ENCODE results near the gene ARID3C. TPM values are rescaled to one million over a fixed set of nuclear protein-coding genes. Genes with fewer than 3 reads are reported as not detected.

Gene ARID3C
- total and polyA plus RNA-seq, 2 donors (not counting 3 experiments of a cell fraction or from before 2014, with no cell fraction given): not detected

DNA sequence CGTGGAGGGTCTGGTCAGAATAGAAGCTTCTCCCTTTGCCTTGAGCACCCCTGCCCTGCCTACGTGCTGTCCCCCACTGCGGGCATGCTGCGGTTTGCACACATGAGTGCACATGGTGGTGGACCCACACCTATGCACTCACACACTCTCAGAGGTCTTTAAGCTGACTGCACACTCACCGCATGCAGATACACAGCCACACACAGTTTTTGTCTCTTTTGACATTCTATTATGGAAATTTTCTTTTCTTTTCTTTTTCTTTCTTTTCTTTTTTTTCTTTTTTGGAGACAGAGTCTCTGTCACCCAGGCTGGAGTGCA lies 584 bp upstream of the ARID3C start:
- TF ChIP-seq JUN (IDR thresholded peaks at IDR 0.05; ENCODE audit: borderline replicate concordance, insufficient read depth, insufficient read length, low read depth): no peak
- no peak for TF ChIP-seq EZH2 (IDR thresholded peaks at IDR 0.05; ENCODE audit: borderline replicate concordance, low read depth, low read length, severe bottlenecking)
- TF ChIP-seq, protein P1, sequence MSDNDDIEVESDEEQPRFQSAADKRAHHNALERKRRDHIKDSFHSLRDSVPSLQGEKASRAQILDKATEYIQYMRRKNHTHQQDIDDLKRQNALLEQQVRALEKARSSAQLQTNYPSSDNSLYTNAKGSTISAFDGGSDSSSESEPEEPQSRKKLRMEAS (IDR thresholded peaks at IDR 0.05; ENCODE audit: insufficient read depth, insufficient read length): no peak
- no peak for TF ChIP-seq POLR2A (IDR thresholded peaks at IDR 0.05; ENCODE audit: low read depth, low read length)
- TF ChIP-seq GATA2 (IDR thresholded peaks at IDR 0.05; ENCODE audit: insufficient read depth, insufficient read length, low read depth, low read length): no peak
- TF ChIP-seq POLR2AphosphoS5 (IDR thresholded peaks at IDR 0.05; ENCODE audit: insufficient read depth, low read depth, low read length): no peak
- TF ChIP-seq MYC (IDR thresholded peaks at IDR 0.05; ENCODE audit: low read depth, low read length): no peak
- TF ChIP-seq, protein P2, sequence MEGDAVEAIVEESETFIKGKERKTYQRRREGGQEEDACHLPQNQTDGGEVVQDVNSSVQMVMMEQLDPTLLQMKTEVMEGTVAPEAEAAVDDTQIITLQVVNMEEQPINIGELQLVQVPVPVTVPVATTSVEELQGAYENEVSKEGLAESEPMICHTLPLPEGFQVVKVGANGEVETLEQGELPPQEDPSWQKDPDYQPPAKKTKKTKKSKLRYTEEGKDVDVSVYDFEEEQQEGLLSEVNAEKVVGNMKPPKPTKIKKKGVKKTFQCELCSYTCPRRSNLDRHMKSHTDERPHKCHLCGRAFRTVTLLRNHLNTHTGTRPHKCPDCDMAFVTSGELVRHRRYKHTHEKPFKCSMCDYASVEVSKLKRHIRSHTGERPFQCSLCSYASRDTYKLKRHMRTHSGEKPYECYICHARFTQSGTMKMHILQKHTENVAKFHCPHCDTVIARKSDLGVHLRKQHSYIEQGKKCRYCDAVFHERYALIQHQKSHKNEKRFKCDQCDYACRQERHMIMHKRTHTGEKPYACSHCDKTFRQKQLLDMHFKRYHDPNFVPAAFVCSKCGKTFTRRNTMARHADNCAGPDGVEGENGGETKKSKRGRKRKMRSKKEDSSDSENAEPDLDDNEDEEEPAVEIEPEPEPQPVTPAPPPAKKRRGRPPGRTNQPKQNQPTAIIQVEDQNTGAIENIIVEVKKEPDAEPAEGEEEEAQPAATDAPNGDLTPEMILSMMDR (IDR thresholded peaks at IDR 0.05; ENCODE audit: extremely low read depth in 1 of 2, insufficient read depth in 1 of 2, low read depth in 1 of 2, low read length in 2 of 2): no peak
- no peak for TF ChIP-seq FOS (IDR thresholded peaks at IDR 0.05; ENCODE audit: borderline replicate concordance, insufficient read depth, low read length)
- no peaks in the 10 kb centered on the region for H3K9me1 ChIP-seq (replicated peaks; ENCODE audit: control insufficient read depth, extremely low read depth, insufficient read depth, low read length)
- dilution Hi-C loops (cut with MboI; ENCODE audit: extremely low pct_ligation_motif_present, low sequenced_read_pairs): no loop called here
- intact Hi-C loops (cut with micrococcal nuclease): no loop called here
- no peaks in the 10 kb centered on the region for H3K9me3 ChIP-seq (replicated peaks; ENCODE audit: control insufficient read depth, insufficient read depth, low read length)
- BruUV-seq (replicated peaks): no TSS peak
- H2AFZ ChIP-seq (ENCODE audit: low read depth, low read length): no peak overlapping the region
- no peak overlapping the region for H3K4me3 ChIP-seq (replicated peaks in 1 of 3; ENCODE audit: insufficient read depth in 1 of 3, low read depth in 1 of 3, low read length in 3 of 3)
- ChIA-PET CTCF (interaction anchor here (1.2 kb wide), 1 partner anchor 17 kb away, joined by 5 read pairs; the partner anchor contains the start of gene RPP25L), POLR2A (no interaction called here)
- no peak for DNase-seq (ENCODE audit: low read depth, low spot score)
- no peak overlapping the region for H3K9ac ChIP-seq (replicated peaks; ENCODE audit: extremely low read depth, insufficient read depth, low read length)
- H3K4me2 ChIP-seq (ENCODE audit: insufficient read depth, low read length): no peak overlapping the region
- H3K36me3 ChIP-seq (ENCODE audit: control insufficient read depth in 2 of 2, extremely low read depth in 1 of 2, insufficient read depth in 2 of 2, low read length in 2 of 2): no peaks in the 10 kb centered on the region
- no peak overlapping the region for H3K27ac ChIP-seq (ENCODE audit: insufficient read depth, low read depth, low read length)
- peaks cover 60 to 68% of the 10 kb centered on the region in 2 experiments for H3K27me3 ChIP-seq (ENCODE audit: control insufficient read depth in 2 of 2, insufficient read depth in 2 of 2, low read length in 2 of 2)
- FAIRE-seq: no peak
- H3K4me1 ChIP-seq (ENCODE audit: control insufficient read depth, extremely low read depth, insufficient read depth, low read length): peaks cover 7% of the 10 kb centered on the region
- H4K20me1 ChIP-seq (replicated peaks; ENCODE audit: control insufficient read depth, extremely low read depth, insufficient read depth, low read length): no peaks in the 10 kb centered on the region
- H3K79me2 ChIP-seq (ENCODE audit: control insufficient read depth, insufficient read depth, low read length): no peaks in the 10 kb centered on the region

All from endothelial cell of umbilical vein (primary cell).